ENCODE measurements around the gene HLA-DMA. TPM values are rescaled to one million over a fixed set of nuclear protein-coding genes. Genes with fewer than 3 reads are reported as not detected.
A peak's percentile ranks its signal among the peaks of the same experiment; 100 is the strongest.

The HLA-DMA gene
- total and polyA plus RNA-seq, 2 of the 8 experiments (the other 6 are each of a cell fraction or from before 2014, with no cell fraction given), result 13.3 to 23.1 TPM

GRCh38 chr6:32964776-32965175, 11.9 kb upstream of the HLA-DMA start:
- Histone ChIP-seq H3K4me2 (ENCODE audit: insufficient read depth in 1 of 2, low read depth in 2 of 2, low read length in 2 of 2) (no peak overlapping the region), H2AK5ac (ENCODE audit: low read depth, low read length) (no peak overlapping the region), H2BK120ac (replicated peaks; ENCODE audit: low read depth, low read length) (no peak overlapping the region), H3K56ac (replicated peaks; ENCODE audit: insufficient read length, low read depth, low read length) (no peak overlapping the region), H3K79me1 (ENCODE audit: low read depth, low read length) (no peaks in the 10 kb centered on the region; the same call in 1 of the 2 replicates), H4K91ac (replicated peaks; ENCODE audit: insufficient read length, low read length) (no peak overlapping the region), H3K18ac (ENCODE audit: extremely low read depth, low read length) (no peak overlapping the region), H3K79me2 (ENCODE audit: control insufficient read depth in 1 of 2, insufficient read depth in 2 of 2, low read length in 2 of 2) (peaks cover 4 to 76% of the 10 kb centered on the region in 2 experiments), H2BK20ac (ENCODE audit: low read length) (no peak overlapping the region), H4K8ac (ENCODE audit: extremely low read depth, insufficient read depth, low read length) (no peak overlapping the region), H3K4ac (replicated peaks; ENCODE audit: insufficient read length, low read depth, low read length) (no peak overlapping the region), H2BK5ac (ENCODE audit: low read depth, low read length) (no peak overlapping the region), H2AFZ (ENCODE audit: low read length) (no peak overlapping the region), H3K36me3 (ENCODE audit: control insufficient read depth in 2 of 4, insufficient read depth in 4 of 4, low read length in 3 of 4) (no peaks in the 10 kb centered on the region), H4K20me1 (replicated peaks in 1 of 2; ENCODE audit: control insufficient read depth in 1 of 2, insufficient read depth in 2 of 2, low read length in 2 of 2) (peaks cover 0 to 6% of the 10 kb centered on the region in 2 experiments), H3K23me2 (ENCODE audit: low read depth, low read length) (peaks cover 4% of the 10 kb centered on the region), H3K14ac (ENCODE audit: insufficient read length) (no peak overlapping the region), H3K27me3 (replicated peaks in 1 of 4; ENCODE audit: control insufficient read depth in 3 of 4, extremely low read depth in 1 of 4, insufficient read depth in 3 of 4, low read length in 3 of 4) (no peaks in the 10 kb centered on the region), H3K4me1 (replicated peaks in 1 of 4; ENCODE audit: control insufficient read depth in 3 of 4, insufficient read depth in 4 of 4, low read length in 3 of 4) (peaks cover 0 to 5% (median under 1%) of the 10 kb centered on the region in 4 experiments; a peak in 3 of 7 replicates), H3K9ac (replicated peaks in 1 of 4; ENCODE audit: extremely low read depth in 1 of 4, low read depth in 3 of 4, low read length in 3 of 4) (no peak overlapping the region), H2BK12ac (ENCODE audit: low read depth, low read length) (no peak overlapping the region), H3K9me3 (ENCODE audit: insufficient read depth in 2 of 2, low read depth in 1 of 2, low read length in 1 of 2) (no peaks in the 10 kb centered on the region; a peak in 1 of 4 replicates), H4K5ac (ENCODE audit: insufficient read length, low read depth, low read length) (no peak overlapping the region), H2BK15ac (ENCODE audit: low read length) (no peak overlapping the region), H3K4me3 (ENCODE audit: extremely low read depth in 1 of 4, insufficient read depth in 2 of 4, low read depth in 3 of 4, low read length in 4 of 4) (no peak overlapping the region), H3K27ac (ENCODE audit: low read depth, low read length) (no peak overlapping the region), H3K23ac (ENCODE audit: insufficient read length) (no peak overlapping the region)
- peak in 1 of 2 experiments; percentile 23 for DNase-seq (ENCODE audit: low read depth in 1 of 2, low spot score in 2 of 2)
- ChIA-PET POLR2A (ENCODE audit: partially characterized antibody) (interaction anchor here (2.8 to 33.3 kb wide), 2 partner anchors 11 to 15 kb away, joined by 14 to 1158 read pairs; partner anchors contain the start of genes BRD2 and HLA-DMA), CTCF (ENCODE audit: partially characterized antibody) (interaction anchor here (7.6 to 14.6 kb wide), 2 partner anchors 10 to 18 kb away, joined by 110 to 168 read pairs; partner anchors contain the start of gene HLA-DMA)
- no peak for FAIRE-seq
- TF ChIP-seq SP1 (IDR thresholded peaks at IDR 0.05; ENCODE audit: low read depth, low read length) (no peak), CTBP2 (IDR thresholded peaks at IDR 0.05; ENCODE audit: borderline replicate concordance, insufficient read depth, insufficient read length, low read length) (no peak), TAF1 (IDR thresholded peaks at IDR 0.05; ENCODE audit: low read depth, low read length) (no peak), POU5F1 (IDR thresholded peaks at IDR 0.05; ENCODE audit: low read depth, low read length) (no peak), CREB1 (IDR thresholded peaks at IDR 0.05) (no peak), YY1 (IDR thresholded peaks at IDR 0.05; ENCODE audit: low read depth, low read length) (no peak), SIX5 (IDR thresholded peaks at IDR 0.05; ENCODE audit: low read depth, low read length) (no peak), SRF (IDR thresholded peaks at IDR 0.05; ENCODE audit: low read depth, low read length) (no peak), USF2 (IDR thresholded peaks at IDR 0.05; ENCODE audit: low read length) (no peak), KDM4A (IDR thresholded peaks at IDR 0.05; ENCODE audit: low read depth, low read length, severe bottlenecking) (no peak), RFX5 (IDR thresholded peaks at IDR 0.05; ENCODE audit: borderline replicate concordance, low read depth, low read length) (no peak)
- 90% methylated on average over 3 of the region's 5 CpGs; no CpG with 5 or more reads in 1 of the 2 experiments for WGBS, 2 experiments (ENCODE audit: extremely low coverage in 1 of 2, insufficient coverage in 1 of 2, insufficient read length in 1 of 2, insufficient replicate concordance in 2 of 2, low coverage in 1 of 2, low lambda C conversion rate in 2 of 2, missing lambda C conversion rate in 1 of 2)

Data from H1 (cell line).